ENCODE measurements around the gene MARS1.
A peak's percentile ranks its signal among the peaks of the same experiment; 100 is the strongest.

DNA sequence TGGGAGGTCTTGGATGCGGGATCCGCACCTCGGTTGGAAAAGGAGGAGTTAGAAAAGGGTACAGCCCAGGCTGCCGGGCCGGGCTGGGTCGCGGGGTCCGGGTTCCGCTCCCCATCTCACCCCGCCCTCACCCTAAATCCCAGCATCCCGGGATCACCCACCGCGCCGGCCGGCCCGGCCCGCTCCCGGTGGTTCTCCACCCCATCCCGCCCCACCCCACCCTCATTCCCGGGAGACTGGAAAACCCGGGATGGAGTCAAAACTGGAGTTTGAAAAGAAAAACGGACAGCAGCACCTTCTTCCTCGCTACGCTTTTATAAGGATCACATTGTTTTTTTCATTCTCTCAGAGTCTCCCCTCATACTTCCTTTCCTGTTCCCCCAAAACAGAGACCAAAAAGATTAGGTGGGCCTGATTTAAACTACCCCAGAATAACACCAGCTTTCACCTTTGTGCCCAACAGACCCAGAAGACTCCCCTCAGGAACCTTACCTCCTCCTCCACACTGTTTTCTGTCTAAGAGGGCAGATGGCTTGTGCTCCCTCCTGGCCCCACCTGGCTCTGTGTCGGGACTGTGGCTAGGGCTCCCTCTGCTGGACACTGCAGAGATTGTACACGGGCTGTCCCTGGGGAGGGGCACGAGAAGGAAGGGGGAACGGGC is 25.5 kb upstream of the MARS1 start:
- TF ChIP-seq, protein P1, sequence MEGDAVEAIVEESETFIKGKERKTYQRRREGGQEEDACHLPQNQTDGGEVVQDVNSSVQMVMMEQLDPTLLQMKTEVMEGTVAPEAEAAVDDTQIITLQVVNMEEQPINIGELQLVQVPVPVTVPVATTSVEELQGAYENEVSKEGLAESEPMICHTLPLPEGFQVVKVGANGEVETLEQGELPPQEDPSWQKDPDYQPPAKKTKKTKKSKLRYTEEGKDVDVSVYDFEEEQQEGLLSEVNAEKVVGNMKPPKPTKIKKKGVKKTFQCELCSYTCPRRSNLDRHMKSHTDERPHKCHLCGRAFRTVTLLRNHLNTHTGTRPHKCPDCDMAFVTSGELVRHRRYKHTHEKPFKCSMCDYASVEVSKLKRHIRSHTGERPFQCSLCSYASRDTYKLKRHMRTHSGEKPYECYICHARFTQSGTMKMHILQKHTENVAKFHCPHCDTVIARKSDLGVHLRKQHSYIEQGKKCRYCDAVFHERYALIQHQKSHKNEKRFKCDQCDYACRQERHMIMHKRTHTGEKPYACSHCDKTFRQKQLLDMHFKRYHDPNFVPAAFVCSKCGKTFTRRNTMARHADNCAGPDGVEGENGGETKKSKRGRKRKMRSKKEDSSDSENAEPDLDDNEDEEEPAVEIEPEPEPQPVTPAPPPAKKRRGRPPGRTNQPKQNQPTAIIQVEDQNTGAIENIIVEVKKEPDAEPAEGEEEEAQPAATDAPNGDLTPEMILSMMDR (IDR thresholded peaks at IDR 0.05; ENCODE audit: low read depth, low read length): peak; percentile 94
- no peak for TF ChIP-seq EZH2phosphoT487 (IDR thresholded peaks at IDR 0.05; ENCODE audit: low read depth)

Measured in OCI-LY3 (cell line).